ENCODE data around the gene DPM3. TPM values are rescaled to one million over a fixed set of nuclear protein-coding genes. Genes with fewer than 3 reads are reported as not detected.

Gene DPM3
- total and polyA plus RNA-seq, 2 donors (not counting 3 experiments of a cell fraction or from before 2014, with no cell fraction given): 69.6 to 258 TPM

- FAIRE-seq (no peak), DNase-seq (ENCODE audit: low read depth, low spot score) (no peak)
- H3K4me1 ChIP-seq (ENCODE audit: control insufficient read depth, extremely low read depth, insufficient read depth, low read length): no peaks in the 10 kb centered on the region
- H3K9ac ChIP-seq (replicated peaks; ENCODE audit: extremely low read depth, insufficient read depth, low read length): no peak overlapping the region
- no peak overlapping the region for H2AFZ ChIP-seq (ENCODE audit: low read depth, low read length)
- TF ChIP-seq EZH2 (IDR thresholded peaks at IDR 0.05; ENCODE audit: borderline replicate concordance, low read depth, low read length, severe bottlenecking): no peak
- TF ChIP-seq JUN (IDR thresholded peaks at IDR 0.05; ENCODE audit: borderline replicate concordance, insufficient read depth, insufficient read length, low read depth): no peak
- TF ChIP-seq MYC (IDR thresholded peaks at IDR 0.05; ENCODE audit: low read depth, low read length): no peak
- TF ChIP-seq POLR2A (IDR thresholded peaks at IDR 0.05; ENCODE audit: low read depth, low read length): no peak
- TF ChIP-seq MAX (IDR thresholded peaks at IDR 0.05; ENCODE audit: insufficient read depth, insufficient read length): no peak
- peaks cover 0 to 3% of the 10 kb centered on the region in 2 experiments for H3K36me3 ChIP-seq (ENCODE audit: control insufficient read depth in 2 of 2, extremely low read depth in 1 of 2, insufficient read depth in 2 of 2, low read length in 2 of 2)
- intact Hi-C loops (cut with micrococcal nuclease): no loop called here
- no TSS peak for BruUV-seq (replicated peaks)
- no peaks in the 10 kb centered on the region for H3K9me3 ChIP-seq (replicated peaks; ENCODE audit: control insufficient read depth, insufficient read depth, low read length)
- no peak overlapping the region for H3K4me2 ChIP-seq (ENCODE audit: insufficient read depth, low read length)
- H3K9me1 ChIP-seq (replicated peaks; ENCODE audit: control insufficient read depth, extremely low read depth, insufficient read depth, low read length): no peaks in the 10 kb centered on the region
- H3K27ac ChIP-seq (ENCODE audit: insufficient read depth, low read depth, low read length): no peak overlapping the region
- H3K27me3 ChIP-seq (ENCODE audit: control insufficient read depth in 2 of 2, insufficient read depth in 2 of 2, low read length in 2 of 2): no peaks in the 10 kb centered on the region
- no peaks in the 10 kb centered on the region for H3K79me2 ChIP-seq (ENCODE audit: control insufficient read depth, insufficient read depth, low read length)
- ChIA-PET POLR2A (no interaction called here), CTCF (interaction anchor here (0.8 to 3.3 kb wide), 4 partner anchors 9 to 12 kb away, joined by 3 to 35 read pairs (median 6); partner anchors contain the start of gene KRTCAP2)
- H3K4me3 ChIP-seq (replicated peaks in 1 of 3; ENCODE audit: insufficient read depth in 1 of 3, low read depth in 1 of 3, low read length in 3 of 3): no peak overlapping the region
- dilution Hi-C loops (cut with MboI; ENCODE audit: extremely low pct_ligation_motif_present, low sequenced_read_pairs): no loop called here
- H4K20me1 ChIP-seq (replicated peaks; ENCODE audit: control insufficient read depth, extremely low read depth, insufficient read depth, low read length): no peaks in the 10 kb centered on the region
Observed at GRCh38 chr1:155184835-155185782, 44.8 kb upstream of the DPM3 start.

GRCh38 chr1:155184351-155184811 lies 44.0 kb upstream of the DPM3 start:
- CTCF ChIA-PET: interaction anchor here (0.8 to 3.3 kb wide), 3 partner anchors 9 to 11 kb away, joined by 3 to 35 read pairs (median 5); partner anchors contain the start of gene KRTCAP2
- TF ChIP-seq FOS (IDR thresholded peaks at IDR 0.05; ENCODE audit: borderline replicate concordance, insufficient read depth, low read length) (no peak), CTCF (IDR thresholded peaks at IDR 0.05; ENCODE audit: extremely low read depth in 1 of 2, insufficient read depth in 1 of 2, low read depth in 1 of 2, low read length in 2 of 2) (no peak), GATA2 (IDR thresholded peaks at IDR 0.05; ENCODE audit: insufficient read depth, insufficient read length, low read depth, low read length) (no peak), POLR2AphosphoS5 (IDR thresholded peaks at IDR 0.05; ENCODE audit: insufficient read depth, low read depth, low read length) (no peak), MAX (IDR thresholded peaks at IDR 0.05; ENCODE audit: insufficient read depth, insufficient read length) (no peak), JUN (IDR thresholded peaks at IDR 0.05; ENCODE audit: borderline replicate concordance, insufficient read depth, insufficient read length, low read depth) (no peak), MYC (IDR thresholded peaks at IDR 0.05; ENCODE audit: low read depth, low read length) (no peak), POLR2A (IDR thresholded peaks at IDR 0.05; ENCODE audit: low read depth, low read length) (no peak), EZH2 (IDR thresholded peaks at IDR 0.05; ENCODE audit: borderline replicate concordance, low read depth, low read length, severe bottlenecking) (no peak)
- Histone ChIP-seq H3K36me3 (ENCODE audit: control insufficient read depth in 2 of 2, extremely low read depth in 1 of 2, insufficient read depth in 2 of 2, low read length in 2 of 2) (peaks cover 0 to 8% of the 10 kb centered on the region in 2 experiments), H3K4me3 (replicated peaks in 1 of 3; ENCODE audit: insufficient read depth in 1 of 3, low read depth in 1 of 3, low read length in 3 of 3) (no peak overlapping the region), H3K27me3 (ENCODE audit: control insufficient read depth in 2 of 2, insufficient read depth in 2 of 2, low read length in 2 of 2) (no peaks in the 10 kb centered on the region), H4K20me1 (replicated peaks; ENCODE audit: control insufficient read depth, extremely low read depth, insufficient read depth, low read length) (no peaks in the 10 kb centered on the region), H3K4me1 (ENCODE audit: control insufficient read depth, extremely low read depth, insufficient read depth, low read length) (no peaks in the 10 kb centered on the region), H3K4me2 (ENCODE audit: insufficient read depth, low read length) (no peak overlapping the region), H3K9ac (replicated peaks; ENCODE audit: extremely low read depth, insufficient read depth, low read length) (no peak overlapping the region), H3K27ac (ENCODE audit: insufficient read depth, low read depth, low read length) (no peak overlapping the region), H3K9me1 (replicated peaks; ENCODE audit: control insufficient read depth, extremely low read depth, insufficient read depth, low read length) (no peaks in the 10 kb centered on the region), H2AFZ (ENCODE audit: low read depth, low read length) (no peak overlapping the region), H3K79me2 (ENCODE audit: control insufficient read depth, insufficient read depth, low read length) (no peaks in the 10 kb centered on the region), H3K9me3 (replicated peaks; ENCODE audit: control insufficient read depth, insufficient read depth, low read length) (no peaks in the 10 kb centered on the region)
- intact Hi-C loops (cut with micrococcal nuclease) (no loop called here), dilution Hi-C loops (cut with MboI; ENCODE audit: extremely low pct_ligation_motif_present, low sequenced_read_pairs) (no loop called here)
- no peak for DNase-seq (ENCODE audit: low read depth, low spot score)
- no TSS peak for BruUV-seq (replicated peaks)
- no peak for FAIRE-seq
- POLR2A ChIA-PET: no interaction called here

Data from endothelial cell of umbilical vein (primary cell).